Stomach (tissue), 4 donors: ENCODE results near the gene MEP1B.

ENCODE experiments used
- CTCF ChIP-seq, 7 experiments: fragments of 450-650 bp in 4 of 7; fragments of 200-600 bp in 3 of 7; sonication (generic) in 3 of 7; IDR thresholded peaks; one replicate each; pipeline ENCODE4 v1.5.1; 2016 to 2019; ENCODE audit warnings: antibody characterized with exemption in 7 of 7, control low read depth in 2 of 7, mild to moderate bottlenecking in 1 of 7
- EP300 ChIP-seq: sonication (generic); formaldehyde crosslinking; IDR thresholded peaks from one replicate; pipeline ENCODE4 v1.6.1; 2017; ENCODE audit warnings: antibody characterized with exemption
- POLR2A ChIP-seq, 4 donors: fragments of 450-650 bp; IDR thresholded peaks; one replicate each; pipeline ENCODE4 v1.6.1; 2016; ENCODE audit warnings: antibody characterized with exemption in 4 of 4, control low read depth in 2 of 4, mild to moderate bottlenecking in 1 of 4, moderate library complexity in 1 of 4
- POLR2AphosphoS5 ChIP-seq, 3 donors: sonication (generic); formaldehyde crosslinking; IDR thresholded peaks; one replicate each; pipeline ENCODE4 v1.6.1; 2016; ENCODE audit warnings: antibody characterized with exemption in 3 of 3

- TF ChIP-seq CTCF (IDR thresholded peaks at IDR 0.05): no peak
- TF ChIP-seq POLR2A (IDR thresholded peaks at IDR 0.05): no peak
- TF ChIP-seq EP300: no peak
- TF ChIP-seq POLR2AphosphoS5 (IDR thresholded peaks at IDR 0.05): no peak
Measured at GRCh38 chr18:32183503-32183902, 6.3 kb upstream of the MEP1B start.
